C4-2B (cell line): Measurements from ENCODE around the gene ATF2.

Source experiments
- CTCF ChIP-seq: fragments of 450-650 bp; conservative IDR thresholded peaks from 2 replicates; pipeline ENCODE4 v1.5.1; 2017; ENCODE audit warnings: mild to moderate bottlenecking
- ZFX ChIP-seq: fragments of 450-650 bp; IDR thresholded peaks from 2 replicates; pipeline ENCODE4 v1.6.1; 2017

GRCh38 chr2:175025233-175025632 lies 142.8 kb downstream of the ATF2 start:
- no peak for TF ChIP-seq CTCF
- no peak for TF ChIP-seq ZFX
